GM23248 (cell line): ENCODE data around the gene FGF4.

ENCODE experiments used
- EZH2 ChIP-seq: fragments of 200-600 bp; sonication (generic); IDR thresholded peaks from 2 replicates; pipeline ENCODE4 v1.6.1; 2018; ENCODE audit warnings: antibody characterized with exemption, mild to moderate bottlenecking; ENCODE audit not compliant: insufficient read depth, poor library complexity, severe bottlenecking
- EZH2phosphoT487 ChIP-seq: fragments of 200-600 bp; sonication (generic); IDR thresholded peaks from 2 replicates; pipeline ENCODE4 v1.6.1; 2018; ENCODE audit warnings: antibody characterized with exemption, moderate library complexity, mild to moderate bottlenecking, low read depth; ENCODE audit not compliant: insufficient read depth

GRCh38 chr11:69812946-69813345 is 37.8 kb upstream of the FGF4 start:
- TF ChIP-seq EZH2phosphoT487 (no peak), EZH2 (no peak)
